ENCODE measurements around the gene VIT. TPM values are rescaled to one million over a fixed set of nuclear protein-coding genes. Genes with fewer than 3 reads are reported as not detected.

The VIT gene
- total and polyA plus RNA-seq, 3 experiments from 2014 or later: 0.08 TPM; not detected in 2

DNA sequence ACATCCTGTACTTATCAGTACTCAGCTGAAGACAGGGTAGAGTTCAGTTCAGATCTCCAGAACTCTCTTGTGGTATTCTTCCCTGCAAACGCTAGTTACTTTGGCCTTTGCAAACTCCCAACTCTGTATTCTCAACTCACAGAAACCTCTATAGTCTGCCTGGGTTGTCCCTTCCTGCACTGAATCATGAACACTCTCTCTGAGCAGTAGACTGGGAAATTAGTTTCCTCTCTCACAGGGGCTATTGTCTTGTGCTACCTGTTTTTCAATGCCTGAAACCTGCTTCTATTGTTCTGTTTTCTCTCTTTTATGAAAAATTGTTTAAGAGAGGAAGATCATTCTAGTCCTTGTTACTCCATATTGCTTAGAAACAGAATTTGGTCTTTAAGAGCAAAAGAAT, 134.7 kb downstream of the VIT start:
- Histone ChIP-seq H3K36me3 (ENCODE audit: insufficient read depth, low read length) (no peaks in the 10 kb centered on the region), H3K9me3 (ENCODE audit: low read length) (no peaks in the 10 kb centered on the region), H3K27me3 (ENCODE audit: insufficient read depth, low read length, poor library complexity, severe bottlenecking) (no peaks in the 10 kb centered on the region), H3K4me1 (ENCODE audit: insufficient read depth, low read length) (no peaks in the 10 kb centered on the region), H3K27ac (ENCODE audit: low read depth, low read length) (no peak overlapping the region), H3K4me3 (ENCODE audit: low read length) (no peak overlapping the region)
- DNase-seq: no peak
- ChIA-PET CTCF (no interaction called here), POLR2A (no interaction called here)
- Mint-ChIP-seq H3K27ac (no peak overlapping the region), H3K36me3 (peaks cover 0 to 11% (median 1%) of the 10 kb centered on the region in 3 donors), H3K27me3 (peaks cover 2 to 18% of the 10 kb centered on the region in 2 donors), H3K9me3 (peaks cover 0 to 2% (median 0%) of the 10 kb centered on the region in 5 donors), H3K4me1 (peaks cover 6 to 12% (median 7%) of the 10 kb centered on the region in 3 donors), H3K4me3 (no peak overlapping the region)

DNA sequence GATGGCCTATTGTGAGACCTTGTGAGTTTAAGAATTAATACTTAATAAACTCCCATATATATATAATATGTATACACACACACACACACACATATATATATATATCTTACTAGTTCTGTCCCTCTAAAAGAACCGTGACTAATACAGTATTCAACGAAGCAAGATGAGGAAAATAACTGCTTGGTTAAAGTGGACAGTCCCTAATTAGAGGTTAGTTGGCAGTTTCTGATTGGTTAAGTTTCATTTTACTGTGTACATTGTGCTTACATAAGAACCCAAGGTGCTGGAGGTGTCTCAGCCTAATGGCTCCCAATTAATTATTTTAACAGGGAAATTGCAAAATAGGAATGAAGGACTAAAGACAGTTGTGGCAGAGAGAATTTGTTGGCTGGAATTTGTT, 137.7 kb downstream of the VIT start:
- Mint-ChIP-seq H3K27me3 (peaks cover 2 to 13% of the 10 kb centered on the region in 2 donors), H3K27ac (no peak overlapping the region), H3K4me3 (no peak overlapping the region), H3K36me3 (peaks cover 0 to 11% (median 1%) of the 10 kb centered on the region in 3 donors), H3K9me3 (peaks cover 0 to 2% (median 0%) of the 10 kb centered on the region in 5 donors), H3K4me1 (peaks cover 6 to 12% (median 7%) of the 10 kb centered on the region in 3 donors)
- H3K27ac ChIP-seq (ENCODE audit: low read depth, low read length): no peak overlapping the region
- no peaks in the 10 kb centered on the region for H3K27me3 ChIP-seq (ENCODE audit: insufficient read depth, low read length, poor library complexity, severe bottlenecking)
- H3K9me3 ChIP-seq (ENCODE audit: low read length): no peaks in the 10 kb centered on the region
- no peak for DNase-seq
- H3K4me3 ChIP-seq (ENCODE audit: low read length): no peak overlapping the region
- H3K4me1 ChIP-seq (ENCODE audit: insufficient read depth, low read length): no peaks in the 10 kb centered on the region
- POLR2A ChIA-PET: no interaction called here
- CTCF ChIA-PET: no interaction called here
- no peaks in the 10 kb centered on the region for H3K36me3 ChIP-seq (ENCODE audit: insufficient read depth, low read length)

DNA sequence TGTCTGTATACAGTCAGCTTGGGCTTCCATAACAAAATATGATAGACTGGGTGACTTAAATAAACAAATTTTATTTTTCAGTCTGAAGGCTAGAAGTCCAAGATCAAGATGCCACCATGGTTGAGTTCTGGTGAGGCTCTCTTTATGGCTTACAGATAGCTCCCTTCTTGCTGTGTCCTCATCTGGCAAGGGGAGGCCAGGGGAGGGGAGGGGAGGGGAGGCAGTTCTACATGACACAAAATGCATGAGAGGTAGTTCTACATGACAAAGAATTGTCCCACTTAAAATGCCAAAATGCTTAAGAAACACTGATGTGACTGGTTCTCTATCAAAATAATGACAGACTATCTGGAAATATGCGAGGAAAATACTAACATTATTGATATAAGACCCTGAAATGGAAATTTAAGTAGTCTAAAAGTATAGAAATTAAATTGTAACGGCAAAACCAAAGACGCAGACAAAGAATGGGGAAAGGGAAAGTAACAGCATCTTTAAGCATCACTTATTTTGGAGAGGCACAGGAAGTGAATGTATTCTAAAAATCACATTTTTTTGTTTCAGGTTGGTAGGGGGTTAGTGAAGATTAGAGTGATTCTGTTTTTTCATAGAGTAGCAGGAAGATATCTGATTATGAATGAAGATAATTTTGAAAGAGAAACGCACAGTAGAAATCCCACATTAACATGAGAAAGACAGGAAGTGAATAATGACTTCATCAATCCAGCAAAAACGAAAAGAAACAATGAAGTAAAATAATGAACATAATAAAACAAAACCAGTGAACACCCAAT, 138.4 kb downstream of the VIT start:
- Histone ChIP-seq H3K27ac (ENCODE audit: low read depth, low read length) (no peak overlapping the region), H3K4me1 (ENCODE audit: insufficient read depth, low read length) (no peaks in the 10 kb centered on the region), H3K9me3 (ENCODE audit: low read length) (no peaks in the 10 kb centered on the region), H3K27me3 (ENCODE audit: insufficient read depth, low read length, poor library complexity, severe bottlenecking) (no peaks in the 10 kb centered on the region), H3K4me3 (ENCODE audit: low read length) (no peak overlapping the region), H3K36me3 (ENCODE audit: insufficient read depth, low read length) (no peaks in the 10 kb centered on the region)
- H3K27ac Mint-ChIP-seq: peak overlapping the region in 5 of 8 donors; percentile 2 to 62 (median 8)
- H3K4me3 Mint-ChIP-seq: no peak overlapping the region
- POLR2A ChIA-PET: no interaction called here
- peaks cover 0 to 11% (median 1%) of the 10 kb centered on the region in 3 donors for H3K36me3 Mint-ChIP-seq
- peaks cover 6 to 12% (median 7%) of the 10 kb centered on the region in 3 donors for H3K4me1 Mint-ChIP-seq
- H3K9me3 Mint-ChIP-seq: peaks cover 0 to 2% (median 0%) of the 10 kb centered on the region in 5 donors
- CTCF ChIA-PET: no interaction called here
- peak in 2 of 5 donors; percentile 5 to 13 for DNase-seq
- H3K27me3 Mint-ChIP-seq: peaks cover 2 to 13% of the 10 kb centered on the region in 2 donors

DNA sequence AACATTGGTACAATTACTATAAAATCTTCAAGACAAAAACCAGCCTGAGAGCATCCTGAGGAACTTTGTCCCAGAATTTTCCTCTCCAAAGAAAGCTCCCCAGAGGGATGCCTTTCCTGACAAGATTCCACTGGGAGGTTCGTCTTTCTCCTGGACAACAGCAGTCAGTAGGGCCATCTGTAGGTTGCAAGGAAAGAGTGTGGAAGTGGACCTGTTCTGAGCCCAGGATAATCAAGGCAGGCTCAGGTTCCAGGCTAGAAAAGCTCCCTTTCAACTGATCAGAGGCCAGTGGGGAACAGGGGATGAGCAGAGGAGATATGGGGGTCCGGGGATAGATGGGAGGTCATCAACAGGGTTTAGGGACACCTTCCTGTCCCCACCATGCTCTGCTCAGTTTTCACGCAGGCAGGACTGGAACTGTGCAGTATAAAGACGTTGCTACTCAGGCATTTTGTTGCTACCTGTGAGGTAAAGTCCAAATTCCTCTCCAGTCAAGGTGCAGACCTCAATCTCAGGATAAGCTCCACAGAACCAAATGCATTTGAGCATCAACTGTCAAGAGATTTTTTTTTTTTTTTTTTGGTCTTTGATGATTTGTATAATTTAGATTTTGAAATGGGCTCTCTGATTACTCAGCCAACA, 143.6 kb downstream of the VIT start:
- CTCF ChIA-PET: no interaction called here
- POLR2A ChIA-PET: no interaction called here
- Mint-ChIP-seq H3K4me3 (no peak overlapping the region), H3K27ac (no peak overlapping the region), H3K27me3 (no peaks in the 10 kb centered on the region), H3K9me3 (no peaks in the 10 kb centered on the region), H3K36me3 (peaks cover 0 to 15% (median 5%) of the 10 kb centered on the region in 3 donors), H3K4me1 (peaks cover 3 to 5% (median 4%) of the 10 kb centered on the region in 3 donors)
- no peaks in the 10 kb centered on the region for H3K9me3 ChIP-seq (ENCODE audit: low read length)
- DNase-seq: no peak
- H3K36me3 ChIP-seq (ENCODE audit: insufficient read depth, low read length): no peaks in the 10 kb centered on the region
- H3K27me3 ChIP-seq (ENCODE audit: insufficient read depth, low read length, poor library complexity, severe bottlenecking): no peaks in the 10 kb centered on the region
- no peaks in the 10 kb centered on the region for H3K4me1 ChIP-seq (ENCODE audit: insufficient read depth, low read length)
- no peak overlapping the region for H3K27ac ChIP-seq (ENCODE audit: low read depth, low read length)
- H3K4me3 ChIP-seq (ENCODE audit: low read length): no peak overlapping the region

DNA sequence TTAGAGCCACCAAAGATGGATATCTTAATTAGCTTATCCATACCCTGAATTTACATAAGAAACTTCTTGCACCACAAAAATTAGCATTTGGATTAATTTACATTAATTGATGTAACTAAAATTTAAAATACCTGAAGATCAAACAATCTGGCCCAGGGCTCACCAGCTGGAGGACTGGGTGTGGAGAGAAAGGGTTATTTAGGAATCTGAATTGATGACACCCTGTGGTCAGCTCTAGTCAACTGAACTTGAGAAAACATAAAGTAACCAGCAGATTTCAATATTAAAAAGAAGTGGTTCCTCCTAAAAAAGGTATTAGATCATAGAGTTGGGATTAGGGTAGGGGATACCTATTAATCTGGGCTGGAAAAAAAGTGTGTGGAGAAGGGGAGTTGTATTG, 147.3 kb downstream of the VIT start:
- Mint-ChIP-seq H3K27ac (peak overlapping the region in 3 of 8 donors; percentile 34 to 64 (median 38)), H3K36me3 (peaks cover 0 to 32% (median 16%) of the 10 kb centered on the region in 3 donors)
- POLR2A ChIA-PET: no interaction called here

DNA sequence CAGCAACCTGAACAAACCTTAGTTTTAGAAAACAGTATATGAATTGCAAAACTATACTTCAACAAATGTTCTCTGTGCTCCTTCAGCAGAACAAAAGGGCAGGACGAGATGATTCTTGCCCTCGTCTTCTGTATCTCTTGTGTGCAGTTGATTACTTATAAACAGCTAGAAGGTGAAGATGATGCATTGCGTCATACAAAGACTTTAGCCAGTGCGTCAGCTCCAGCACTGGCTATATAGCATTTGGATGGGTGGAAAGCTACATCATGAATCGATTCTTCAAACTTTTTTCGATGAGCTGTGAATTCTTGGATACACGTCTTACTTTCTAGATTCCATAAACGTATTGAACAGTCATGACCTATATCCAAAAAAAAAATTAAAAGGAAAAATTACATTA, 152.8 kb downstream of the VIT start:
- DNase-seq: no peak
- peaks cover 20 to 61% (median 33%) of the 10 kb centered on the region in 3 donors for H3K36me3 Mint-ChIP-seq
- Histone ChIP-seq H3K36me3 (ENCODE audit: insufficient read depth, low read length) (peaks cover 10% of the 10 kb centered on the region), H3K9me3 (ENCODE audit: low read length) (no peaks in the 10 kb centered on the region), H3K27ac (ENCODE audit: low read depth, low read length) (no peak overlapping the region), H3K27me3 (ENCODE audit: insufficient read depth, low read length, poor library complexity, severe bottlenecking) (no peaks in the 10 kb centered on the region), H3K4me3 (ENCODE audit: low read length) (no peak overlapping the region), H3K4me1 (ENCODE audit: insufficient read depth, low read length) (no peaks in the 10 kb centered on the region)
- ChIA-PET CTCF (no interaction called here), POLR2A (no interaction called here)
- H3K4me1 Mint-ChIP-seq: no peaks in the 10 kb centered on the region
- no peak overlapping the region for H3K4me3 Mint-ChIP-seq
- H3K27me3 Mint-ChIP-seq: no peaks in the 10 kb centered on the region
- no peak overlapping the region for H3K27ac Mint-ChIP-seq
- H3K9me3 Mint-ChIP-seq: no peaks in the 10 kb centered on the region

More for the DNA sequence above, 147.3 kb downstream of the VIT start:
- Mint-ChIP-seq H3K4me3 (no peak overlapping the region), H3K4me1 (no peaks in the 10 kb centered on the region), H3K27me3 (no peaks in the 10 kb centered on the region), H3K9me3 (no peaks in the 10 kb centered on the region)
- H3K27me3 ChIP-seq (ENCODE audit: insufficient read depth, low read length, poor library complexity, severe bottlenecking): no peaks in the 10 kb centered on the region
- DNase-seq: no peak
- no peaks in the 10 kb centered on the region for H3K4me1 ChIP-seq (ENCODE audit: insufficient read depth, low read length)
- no peak overlapping the region for H3K4me3 ChIP-seq (ENCODE audit: low read length)
- H3K36me3 ChIP-seq (ENCODE audit: insufficient read depth, low read length): peaks cover 5% of the 10 kb centered on the region
- CTCF ChIA-PET: no interaction called here
- no peaks in the 10 kb centered on the region for H3K9me3 ChIP-seq (ENCODE audit: low read length)
- H3K27ac ChIP-seq (ENCODE audit: low read depth, low read length): no peak overlapping the region

DNA sequence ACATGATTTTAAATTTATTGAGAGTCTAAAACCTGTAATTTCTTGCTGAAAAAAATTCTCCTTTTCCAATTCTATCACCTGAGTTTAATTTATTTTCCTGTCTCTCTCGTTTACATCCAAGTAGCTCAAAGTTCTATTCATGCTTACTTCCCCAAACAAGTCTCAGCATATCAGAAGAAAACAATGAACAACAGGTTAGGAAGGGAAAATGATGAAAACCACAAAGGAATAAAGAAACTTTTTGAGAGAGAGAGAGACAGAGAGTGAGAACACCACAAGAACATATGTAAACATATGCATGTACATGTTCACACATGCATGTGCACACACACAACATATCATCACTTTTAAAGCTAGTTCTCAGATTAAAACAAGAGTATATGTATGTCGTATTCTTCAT, 157.7 kb downstream of the VIT start:
- no peak overlapping the region for H3K4me3 Mint-ChIP-seq
- no peaks in the 10 kb centered on the region for H3K9me3 ChIP-seq (ENCODE audit: low read length)
- H3K4me1 ChIP-seq (ENCODE audit: insufficient read depth, low read length): no peaks in the 10 kb centered on the region
- H3K4me1 Mint-ChIP-seq: peaks cover 0 to 12% (median 3%) of the 10 kb centered on the region in 3 donors
- CTCF ChIA-PET: no interaction called here
- no peaks in the 10 kb centered on the region for H3K27me3 ChIP-seq (ENCODE audit: insufficient read depth, low read length, poor library complexity, severe bottlenecking)
- H3K27ac Mint-ChIP-seq: peak overlapping the region in 2 of 8 donors; percentile 32 to 50
- H3K27ac ChIP-seq (ENCODE audit: low read depth, low read length): no peak overlapping the region
- no peaks in the 10 kb centered on the region for H3K27me3 Mint-ChIP-seq
- peaks cover 21 to 81% (median 38%) of the 10 kb centered on the region in 3 donors for H3K36me3 Mint-ChIP-seq
- H3K36me3 ChIP-seq (ENCODE audit: insufficient read depth, low read length): peaks cover 2% of the 10 kb centered on the region
- DNase-seq: no peak
- POLR2A ChIA-PET: no interaction called here
- no peaks in the 10 kb centered on the region for H3K9me3 Mint-ChIP-seq
- no peak overlapping the region for H3K4me3 ChIP-seq (ENCODE audit: low read length)

DNA sequence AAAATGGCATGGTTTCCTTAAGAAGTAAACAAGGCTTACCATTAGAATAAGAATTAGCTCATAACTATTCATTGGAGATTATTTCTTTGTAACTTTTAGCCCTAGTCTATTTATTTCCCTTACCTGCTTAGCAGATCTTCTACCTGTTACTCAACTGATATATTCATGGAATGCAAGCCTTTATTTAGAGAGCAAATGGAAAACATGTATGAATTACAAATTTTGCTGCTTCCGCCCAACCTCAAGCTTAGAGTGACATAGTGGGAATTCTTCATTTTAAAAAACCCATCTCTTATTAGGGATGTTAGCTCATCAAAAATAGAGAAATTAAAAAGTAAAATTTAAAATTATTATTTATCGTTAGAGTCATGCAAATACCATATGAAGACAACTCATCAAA, 158.9 kb downstream of the VIT start:
- CTCF ChIA-PET: no interaction called here
- Mint-ChIP-seq H3K4me3 (no peak overlapping the region), H3K4me1 (peaks cover 3 to 18% (median 6%) of the 10 kb centered on the region in 3 donors), H3K27ac (no peak overlapping the region), H3K9me3 (no peaks in the 10 kb centered on the region), H3K27me3 (no peaks in the 10 kb centered on the region), H3K36me3 (peaks cover 21 to 79% (median 32%) of the 10 kb centered on the region in 3 donors)
- Histone ChIP-seq H3K27ac (ENCODE audit: low read depth, low read length) (no peak overlapping the region), H3K4me1 (ENCODE audit: insufficient read depth, low read length) (no peaks in the 10 kb centered on the region), H3K4me3 (ENCODE audit: low read length) (no peak overlapping the region), H3K9me3 (ENCODE audit: low read length) (no peaks in the 10 kb centered on the region), H3K36me3 (ENCODE audit: insufficient read depth, low read length) (no peaks in the 10 kb centered on the region), H3K27me3 (ENCODE audit: insufficient read depth, low read length, poor library complexity, severe bottlenecking) (no peaks in the 10 kb centered on the region)
- DNase-seq: no peak
- POLR2A ChIA-PET: no interaction called here
